Neural cell (in vitro differentiated cells): Measurements from ENCODE around the gene TCF25. TPM values are rescaled to one million over a fixed set of nuclear protein-coding genes. Genes with fewer than 3 reads are reported as not detected.

Source experiments
- H2AFZ ChIP-seq: fragments of 200-600, 300-800 bp; sonication (generic), shearing (Covaris generic); 2 replicates; pipeline ENCODE4 v1.6.0; 2014; ENCODE audit warnings: low read depth, mild to moderate bottlenecking, antibody characterized with exemption, low read length, moderate library complexity
- H3F3A ChIP-seq: fragments of 200-600 bp; shearing (Covaris generic); 2 replicates; pipeline ENCODE4 v1.6.1; 2016; ENCODE audit warnings: mild to moderate bottlenecking, moderate library complexity, mixed read lengths, antibody characterized with exemption, low read length; ENCODE audit not compliant: insufficient read depth, poor library complexity, severe bottlenecking
- H3K27ac ChIP-seq: fragments of 200-600, 300-800 bp; sonication (generic), shearing (Covaris generic); 2 replicates; pipeline ENCODE4 v1.5.1; 2014; ENCODE audit warnings: mild to moderate bottlenecking, low read length, moderate library complexity
- H3K27me3 ChIP-seq: fragments of 300-800, 200-600 bp; sonication (generic), shearing (Covaris generic); 2 replicates; pipeline ENCODE4 v1.6.0; 2014; ENCODE audit warnings: mild to moderate bottlenecking, low read depth, low read length, moderate library complexity; ENCODE audit not compliant: insufficient read depth
- H3K36me3 ChIP-seq: fragments of 300-800, 200-600 bp; sonication (generic), shearing (Covaris generic); 2 replicates; pipeline ENCODE4 v1.5.1; 2014; ENCODE audit warnings: mild to moderate bottlenecking, antibody characterized with exemption, low read length, moderate library complexity; ENCODE audit not compliant: insufficient read depth
- H3K4me2 ChIP-seq: fragments of 300-800, 200-600 bp; sonication (generic), shearing (Covaris generic); 2 replicates; pipeline ENCODE4 v1.6.0; 2014; ENCODE audit warnings: mild to moderate bottlenecking, low read length
- H3K4me3 ChIP-seq: fragments of 300-800, 200-600 bp; sonication (generic), shearing (Covaris generic); 2 replicates; pipeline ENCODE4 v1.5.1; 2014; ENCODE audit warnings: mild to moderate bottlenecking, low read length, moderate library complexity
- H3K79me2 ChIP-seq: fragments of 200-600 bp; shearing (Covaris generic); replicated peaks from 2 replicates; pipeline ENCODE4 v1.6.0; 2014; ENCODE audit warnings: mild to moderate bottlenecking, low read length, moderate library complexity; ENCODE audit not compliant: insufficient read depth
- H3K9ac ChIP-seq: fragments of 300-800, 200-600 bp; sonication (generic), shearing (Covaris generic); 2 replicates; pipeline ENCODE4 v1.6.1; 2016; ENCODE audit warnings: mild to moderate bottlenecking, low read length, mixed read lengths
- H3K9me2 ChIP-seq: fragments of 200-600 bp; shearing (Covaris generic); 2 replicates; pipeline ENCODE4 v1.6.1; 2016; ENCODE audit warnings: mild to moderate bottlenecking, low read length, mixed read lengths; ENCODE audit not compliant: insufficient read depth
- H3K9me3 ChIP-seq: fragments of 200-600, 300-800 bp; sonication (generic), shearing (Covaris generic); 2 replicates; pipeline ENCODE4 v1.6.1; 2016; ENCODE audit warnings: mild to moderate bottlenecking, mixed run types, low read length, moderate library complexity, mixed read lengths
- H4K20me1 ChIP-seq: fragments of 200-600 bp; shearing (Covaris generic); 2 replicates; pipeline ENCODE4 v1.6.1; 2016; ENCODE audit warnings: mild to moderate bottlenecking, mixed run types; ENCODE audit not compliant: insufficient read depth
- CTCF ChIP-seq: fragments of 450-650 bp; IDR thresholded peaks from 2 replicates; pipeline ENCODE4 v1.5.1; 2014; ENCODE audit warnings: antibody characterized with exemption, mild to moderate bottlenecking, moderate library complexity; ENCODE audit not compliant: poor library complexity, severe bottlenecking
- EP300 ChIP-seq: fragments of 450-650 bp; conservative IDR thresholded peaks from 2 replicates; pipeline ENCODE4 v1.6.1; 2014; ENCODE audit warnings: antibody characterized with exemption, mild to moderate bottlenecking, moderate library complexity; ENCODE audit not compliant: poor library complexity, severe bottlenecking
- EZH2 ChIP-seq: fragments of 200-600, 300-800 bp; shearing (Covaris generic), sonication (generic); IDR thresholded peaks from 2 replicates; pipeline ENCODE4 v1.6.1; 2014; ENCODE audit warnings: antibody characterized with exemption, low read length, borderline replicate concordance, mild to moderate bottlenecking; ENCODE audit not compliant: insufficient read depth, poor library complexity, severe bottlenecking
- MXI1 ChIP-seq: fragments of 450-650 bp; conservative IDR thresholded peaks from 2 replicates; pipeline ENCODE4 v1.6.1; 2014; ENCODE audit warnings: antibody characterized with exemption, mild to moderate bottlenecking; ENCODE audit not compliant: poor library complexity, severe bottlenecking
- POLR2AphosphoS5 ChIP-seq: IDR thresholded peaks from 2 replicates; pipeline ENCODE4 v1.6.1; 2012
- RAD21 ChIP-seq: fragments of 450-650 bp; conservative IDR thresholded peaks from 2 replicates; pipeline ENCODE4 v1.6.1; 2014; ENCODE audit warnings: antibody characterized with exemption, mild to moderate bottlenecking, moderate library complexity
- SMC3 ChIP-seq: fragments of 450-650 bp; conservative IDR thresholded peaks from 2 replicates; pipeline ENCODE4 v1.6.1; 2014; ENCODE audit warnings: antibody characterized with exemption, mild to moderate bottlenecking, moderate library complexity; ENCODE audit not compliant: poor library complexity
- TAF1 ChIP-seq: IDR thresholded peaks from 2 replicates; pipeline ENCODE4 v1.6.1; 2012; ENCODE audit warnings: low read depth
- polyA plus RNA-seq: library from polyadenylated mRNA; depleted of rRNA; stranded (reverse); fragments of >200 nt; gene quantifications from 2 replicates; pipeline ENCODE4 v1.2.3, GENCODE V29; 2014
- TF ChIP-seq, protein P1 (sequence below): IDR thresholded peaks from 2 replicates; pipeline ENCODE4 v1.6.1; 2012; ENCODE audit warnings: borderline replicate concordance

TCF25 gene
- polyA plus RNA-seq, 1 donor from 2014 or later: 200 TPM

DNA sequence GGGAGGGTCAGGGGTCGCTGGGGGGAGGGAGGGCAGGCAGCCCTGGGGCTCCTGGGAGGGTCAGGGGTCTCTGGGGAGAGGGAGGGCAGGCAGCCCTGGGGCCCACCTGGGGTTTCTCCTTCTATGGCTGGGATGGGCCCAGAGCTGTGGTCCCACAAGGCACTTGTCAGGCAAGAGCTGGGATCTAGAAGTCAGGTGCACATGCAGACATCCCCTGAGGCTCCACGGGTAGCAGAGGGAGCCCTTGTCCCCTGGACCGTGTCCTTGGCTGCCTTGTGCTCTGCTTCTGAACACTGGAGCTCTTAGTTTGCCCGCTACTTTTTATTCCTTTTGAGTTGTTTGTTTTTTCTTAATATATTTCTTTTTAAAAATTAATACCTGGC, 51.5 kb downstream of the TCF25 start:
- TF ChIP-seq CTCF (no peak), TAF1 (no peak), RAD21 (no peak), EP300 (no peak), EZH2 (no peak), MXI1 (no peak), SMC3 (no peak), POLR2AphosphoS5 (no peak)
- TF ChIP-seq, protein P1, sequence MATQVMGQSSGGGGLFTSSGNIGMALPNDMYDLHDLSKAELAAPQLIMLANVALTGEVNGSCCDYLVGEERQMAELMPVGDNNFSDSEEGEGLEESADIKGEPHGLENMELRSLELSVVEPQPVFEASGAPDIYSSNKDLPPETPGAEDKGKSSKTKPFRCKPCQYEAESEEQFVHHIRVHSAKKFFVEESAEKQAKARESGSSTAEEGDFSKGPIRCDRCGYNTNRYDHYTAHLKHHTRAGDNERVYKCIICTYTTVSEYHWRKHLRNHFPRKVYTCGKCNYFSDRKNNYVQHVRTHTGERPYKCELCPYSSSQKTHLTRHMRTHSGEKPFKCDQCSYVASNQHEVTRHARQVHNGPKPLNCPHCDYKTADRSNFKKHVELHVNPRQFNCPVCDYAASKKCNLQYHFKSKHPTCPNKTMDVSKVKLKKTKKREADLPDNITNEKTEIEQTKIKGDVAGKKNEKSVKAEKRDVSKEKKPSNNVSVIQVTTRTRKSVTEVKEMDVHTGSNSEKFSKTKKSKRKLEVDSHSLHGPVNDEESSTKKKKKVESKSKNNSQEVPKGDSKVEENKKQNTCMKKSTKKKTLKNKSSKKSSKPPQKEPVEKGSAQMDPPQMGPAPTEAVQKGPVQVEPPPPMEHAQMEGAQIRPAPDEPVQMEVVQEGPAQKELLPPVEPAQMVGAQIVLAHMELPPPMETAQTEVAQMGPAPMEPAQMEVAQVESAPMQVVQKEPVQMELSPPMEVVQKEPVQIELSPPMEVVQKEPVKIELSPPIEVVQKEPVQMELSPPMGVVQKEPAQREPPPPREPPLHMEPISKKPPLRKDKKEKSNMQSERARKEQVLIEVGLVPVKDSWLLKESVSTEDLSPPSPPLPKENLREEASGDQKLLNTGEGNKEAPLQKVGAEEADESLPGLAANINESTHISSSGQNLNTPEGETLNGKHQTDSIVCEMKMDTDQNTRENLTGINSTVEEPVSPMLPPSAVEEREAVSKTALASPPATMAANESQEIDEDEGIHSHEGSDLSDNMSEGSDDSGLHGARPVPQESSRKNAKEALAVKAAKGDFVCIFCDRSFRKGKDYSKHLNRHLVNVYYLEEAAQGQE: no peak
- H2AFZ ChIP-seq: no peak overlapping the region
- no peaks in the 10 kb centered on the region for H3K27me3 ChIP-seq
- H3K9me3 ChIP-seq: no peaks in the 10 kb centered on the region
- peak overlapping the region; percentile 100 for H3K9ac ChIP-seq
- H3K4me3 ChIP-seq: peak overlapping the region; percentile 100
- H3K79me2 ChIP-seq: peaks cover 89% of the 10 kb centered on the region
- no peaks in the 10 kb centered on the region for H3K9me2 ChIP-seq
- H3K27ac ChIP-seq: peak overlapping the region; percentile 99
- H4K20me1 ChIP-seq: peaks cover 41% of the 10 kb centered on the region
- H3K4me2 ChIP-seq: peak overlapping the region; percentile 88
- peaks cover 5% of the 10 kb centered on the region for H3K36me3 ChIP-seq
- peaks cover 5% of the 10 kb centered on the region for H3F3A ChIP-seq

GRCh38 chr16:89925596-89926079, 52.2 kb downstream of the TCF25 start:
- no peaks in the 10 kb centered on the region for H3K9me3 ChIP-seq
- TF ChIP-seq RAD21 (no peak), CTCF (no peak), TAF1 (no peak), POLR2AphosphoS5 (no peak), EZH2 (no peak), MXI1 (peak; percentile 45), SMC3 (no peak), EP300 (no peak)
- TF ChIP-seq, protein P1: peak; percentile 78
- H3K27ac ChIP-seq: peak overlapping the region; percentile 99
- peaks cover 5% of the 10 kb centered on the region for H3K36me3 ChIP-seq
- no peak overlapping the region for H2AFZ ChIP-seq
- H3K27me3 ChIP-seq: no peaks in the 10 kb centered on the region
- H3K9me2 ChIP-seq: no peaks in the 10 kb centered on the region
- H3K9ac ChIP-seq: peak overlapping the region; percentile 100
- peak overlapping the region; percentile 100 for H3K4me3 ChIP-seq
- H3F3A ChIP-seq: peaks cover 5% of the 10 kb centered on the region
- peaks cover 89% of the 10 kb centered on the region for H3K79me2 ChIP-seq
- peak overlapping the region; percentile 88 for H3K4me2 ChIP-seq
- peaks cover 46% of the 10 kb centered on the region for H4K20me1 ChIP-seq
